Upper lobe of right lung (tissue), 1 donor: ENCODE results near the gene STON2. TPM values are rescaled to one million over a fixed set of nuclear protein-coding genes. Genes with fewer than 3 reads are reported as not detected.

ENCODE experiments used
- ATAC-seq: fragments of 200-7000 bp; cut with Tn5 transposase; one replicate; pipeline ENCODE4 v1.9.1; 2020; ENCODE audit warnings: mild to moderate bottlenecking, moderate library complexity
- DNase-seq: peaks from one replicate; pipeline ENCODE4 v3.0.0-alpha.2; 2020
- H3K27ac ChIP-seq: fragments of 200-600 bp; one replicate; pipeline ENCODE4 v1.8.0; 2022
- H3K27me3 ChIP-seq: fragments of 200-600 bp; one replicate; pipeline ENCODE4 v1.8.0; 2022; ENCODE audit warnings: mild to moderate bottlenecking
- H3K36me3 ChIP-seq: fragments of 200-600 bp; one replicate; pipeline ENCODE4 v1.8.0; 2022
- H3K4me1 ChIP-seq: fragments of 200-600 bp; one replicate; pipeline ENCODE4 v1.8.0; 2022
- H3K4me3 ChIP-seq: fragments of 200-600 bp; one replicate; pipeline ENCODE4 v1.8.0; 2022; ENCODE audit warnings: mild to moderate bottlenecking
- H3K9me3 ChIP-seq: fragments of 200-600 bp; one replicate; pipeline ENCODE4 v1.8.0; 2022
- intact Hi-C: fragments of 100-400 bp; cut with DNase I; formaldehyde crosslinking; loops from one replicate; pipeline ENCODE4 v1.11.0; 2022
- total RNA-seq: library from RNA; stranded (reverse); fragmentation: NEBNext Ultra II Directional; extraction: Animal tissue kit (Norgen Biotek cat#: 25700); gene quantifications from one replicate; pipeline ENCODE4 v1.2.1, GENCODE V29; 2021
- TF ChIP-seq, protein P1 (sequence below): fragments of 200-600 bp; IDR thresholded peaks from one replicate; pipeline ENCODE4 v1.8.0; 2022; ENCODE audit warnings: antibody characterized with exemption
- donor health status: DM: no; HTN: yes; CAD: no; lungs with severe emphysema.

STON2 gene
- total RNA-seq, 1 donor from 2014 or later = 47.7 TPM

DNA sequence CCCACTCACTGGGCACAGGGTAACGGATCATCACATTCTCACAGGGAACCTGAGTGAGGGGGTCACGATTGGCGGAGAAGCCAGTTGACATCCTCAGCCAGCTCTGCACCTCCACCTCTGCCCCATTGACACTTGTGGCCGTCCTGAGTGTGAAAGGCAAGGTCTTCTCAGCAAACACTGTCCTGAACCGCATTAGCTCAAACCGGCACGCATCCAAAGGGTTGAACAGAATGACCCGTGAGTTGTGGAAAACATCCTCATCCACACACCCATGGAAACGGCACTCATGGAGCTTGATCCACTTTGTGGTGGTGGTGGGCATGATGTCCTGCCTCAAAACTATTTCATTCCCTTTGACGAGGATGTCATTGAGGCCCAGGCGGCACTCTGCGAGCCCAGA is 123.0 kb downstream of the STON2 start:
- Histone ChIP-seq H3K4me3 (no peak overlapping the region), H3K27me3 (no peaks in the 10 kb centered on the region), H3K36me3 (peaks cover 8% of the 10 kb centered on the region), H3K27ac (no peak overlapping the region), H3K9me3 (no peaks in the 10 kb centered on the region), H3K4me1 (no peaks in the 10 kb centered on the region)
- DNase-seq (no peak), ATAC-seq (no peak)
- TF ChIP-seq, protein P1, sequence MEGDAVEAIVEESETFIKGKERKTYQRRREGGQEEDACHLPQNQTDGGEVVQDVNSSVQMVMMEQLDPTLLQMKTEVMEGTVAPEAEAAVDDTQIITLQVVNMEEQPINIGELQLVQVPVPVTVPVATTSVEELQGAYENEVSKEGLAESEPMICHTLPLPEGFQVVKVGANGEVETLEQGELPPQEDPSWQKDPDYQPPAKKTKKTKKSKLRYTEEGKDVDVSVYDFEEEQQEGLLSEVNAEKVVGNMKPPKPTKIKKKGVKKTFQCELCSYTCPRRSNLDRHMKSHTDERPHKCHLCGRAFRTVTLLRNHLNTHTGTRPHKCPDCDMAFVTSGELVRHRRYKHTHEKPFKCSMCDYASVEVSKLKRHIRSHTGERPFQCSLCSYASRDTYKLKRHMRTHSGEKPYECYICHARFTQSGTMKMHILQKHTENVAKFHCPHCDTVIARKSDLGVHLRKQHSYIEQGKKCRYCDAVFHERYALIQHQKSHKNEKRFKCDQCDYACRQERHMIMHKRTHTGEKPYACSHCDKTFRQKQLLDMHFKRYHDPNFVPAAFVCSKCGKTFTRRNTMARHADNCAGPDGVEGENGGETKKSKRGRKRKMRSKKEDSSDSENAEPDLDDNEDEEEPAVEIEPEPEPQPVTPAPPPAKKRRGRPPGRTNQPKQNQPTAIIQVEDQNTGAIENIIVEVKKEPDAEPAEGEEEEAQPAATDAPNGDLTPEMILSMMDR = no peak
- intact Hi-C loops = loop anchor here (10.0 kb wide), 1 partner anchor 178 kb away; no protein-coding TSS in a partner anchor

DNA sequence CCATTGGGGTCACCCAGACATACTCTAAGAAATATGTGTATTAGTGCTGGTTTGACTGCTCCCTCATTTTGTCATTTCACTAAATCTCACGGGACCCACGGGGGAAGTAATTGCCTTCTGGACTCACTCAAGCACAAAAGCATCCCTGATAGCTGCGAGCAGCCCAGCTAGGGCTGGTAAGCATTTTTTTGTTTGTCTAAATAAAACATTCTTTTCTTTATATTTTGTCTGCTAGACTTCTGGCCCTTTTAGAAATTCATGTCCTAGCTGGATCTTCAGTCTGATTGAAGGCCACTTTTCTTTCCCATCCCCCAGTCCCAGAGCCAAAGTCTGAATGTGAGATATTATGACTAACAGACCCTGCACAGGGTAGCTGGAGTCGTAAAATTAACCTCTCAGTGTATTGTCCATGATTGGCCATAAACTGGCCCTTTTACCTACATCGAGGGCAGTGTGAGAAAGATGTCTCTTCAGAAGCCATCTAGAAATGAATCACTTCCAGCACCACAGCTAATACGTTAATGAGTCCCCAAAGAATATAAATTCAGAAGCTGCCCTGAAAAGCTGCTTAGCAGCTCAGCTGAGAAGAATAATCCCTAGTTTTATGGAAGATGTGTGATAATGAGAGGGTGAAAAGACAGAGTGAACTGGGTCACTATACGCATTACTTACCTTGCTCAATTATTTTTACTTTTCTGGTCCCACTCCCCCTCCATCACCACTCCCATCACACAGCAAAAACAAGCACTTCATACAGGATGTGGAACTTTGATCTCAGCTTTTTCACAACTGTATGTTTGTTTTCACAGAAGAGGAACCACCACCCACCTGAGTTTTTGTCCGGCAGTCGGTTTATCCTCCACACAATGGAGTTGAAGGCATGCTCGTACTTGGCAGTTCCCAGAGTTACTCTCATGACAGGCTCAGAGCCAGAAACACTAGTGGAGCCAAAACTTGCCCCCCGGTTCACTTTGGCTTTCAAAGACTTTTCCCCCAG is 123.8 kb downstream of the STON2 start:
- intact Hi-C loops = loop anchor here (10.0 kb wide), 1 partner anchor 178 kb away; no protein-coding TSS in a partner anchor
- no peaks in the 10 kb centered on the region for H3K27me3 ChIP-seq
- no peaks in the 10 kb centered on the region for H3K4me1 ChIP-seq
- TF ChIP-seq, protein P1 = no peak
- H3K4me3 ChIP-seq = no peak overlapping the region
- H3K27ac ChIP-seq = no peak overlapping the region
- ATAC-seq (no peak), DNase-seq (no peak)
- peaks cover 8% of the 10 kb centered on the region for H3K36me3 ChIP-seq
- H3K9me3 ChIP-seq = no peaks in the 10 kb centered on the region

DNA sequence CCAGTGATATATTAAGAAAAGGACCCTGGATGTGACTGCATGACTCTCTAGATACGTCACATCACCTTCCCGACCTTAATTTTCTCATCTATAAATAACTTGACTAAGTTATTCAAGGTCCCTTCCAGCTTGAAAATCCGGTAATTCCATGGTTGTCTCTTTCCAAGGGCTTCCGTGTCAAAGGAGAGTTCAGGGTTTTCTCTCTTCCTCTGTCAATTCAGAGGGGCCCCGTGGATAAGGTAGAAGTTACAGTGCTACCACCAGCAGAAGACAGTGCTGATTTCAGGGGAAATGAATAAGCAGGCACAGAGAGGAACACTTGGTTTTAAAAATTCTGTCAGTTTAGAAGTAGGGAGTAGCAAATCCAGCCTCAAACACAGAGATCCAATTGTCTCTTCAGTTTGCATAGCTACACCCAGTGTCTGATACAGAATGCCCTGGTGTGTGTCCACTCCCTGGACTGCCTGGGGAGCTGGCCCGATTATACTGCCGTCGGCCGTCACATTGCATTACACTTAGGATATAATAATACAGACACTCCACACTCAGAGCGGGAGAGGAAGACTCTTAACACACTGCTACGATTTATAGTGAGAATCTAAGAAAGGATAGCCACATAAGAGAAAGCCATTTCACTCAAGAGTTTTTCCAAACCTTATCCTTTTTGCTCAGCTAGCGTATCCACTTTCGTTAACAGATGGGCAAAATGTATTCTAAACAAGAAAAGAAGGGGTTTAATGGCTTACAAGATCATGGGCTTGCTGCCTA is 124.6 kb downstream of the STON2 start:
- Histone ChIP-seq H3K9me3 (no peaks in the 10 kb centered on the region), H3K4me3 (no peak overlapping the region), H3K27ac (no peak overlapping the region), H3K4me1 (no peaks in the 10 kb centered on the region), H3K36me3 (peaks cover 8% of the 10 kb centered on the region), H3K27me3 (no peaks in the 10 kb centered on the region)
- DNase-seq (no peak), ATAC-seq (no peak)
- intact Hi-C loops = loop anchor here (10.0 kb wide), 1 partner anchor 179 kb away; no protein-coding TSS in a partner anchor
- TF ChIP-seq, protein P1 = no peak

DNA sequence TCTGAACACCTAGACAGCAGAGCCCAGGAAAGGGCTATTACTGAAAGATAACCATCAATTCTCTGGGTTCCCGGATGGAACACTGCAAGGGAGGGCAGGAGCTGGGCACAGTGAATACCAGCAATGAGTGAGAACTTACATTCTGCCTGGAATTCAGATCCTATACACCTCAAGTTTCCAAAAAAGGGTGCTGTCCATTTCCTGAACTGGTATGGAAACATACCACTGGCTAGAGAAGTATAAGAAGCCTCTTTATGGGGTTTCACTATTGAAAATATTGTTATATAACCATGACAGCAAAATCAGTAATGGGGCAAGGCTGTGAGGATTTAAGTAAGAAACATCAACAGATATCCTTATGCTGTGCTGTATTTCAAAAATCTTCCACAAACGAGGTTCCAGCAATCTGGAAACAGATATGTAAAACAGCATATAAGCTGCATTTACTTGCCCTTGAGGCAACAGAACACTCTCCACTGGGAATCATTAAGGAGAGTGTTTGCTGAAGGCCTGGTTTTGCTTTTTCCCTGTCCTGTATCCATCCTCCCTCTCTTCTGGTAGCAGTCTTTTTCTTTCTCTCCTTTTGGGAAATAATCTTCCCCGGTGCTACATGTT is 126.1 kb downstream of the STON2 start:
- no peaks in the 10 kb centered on the region for H3K9me3 ChIP-seq
- H3K27ac ChIP-seq = no peak overlapping the region
- H3K4me1 ChIP-seq = no peaks in the 10 kb centered on the region
- peaks cover 8% of the 10 kb centered on the region for H3K36me3 ChIP-seq
- H3K27me3 ChIP-seq = no peaks in the 10 kb centered on the region
- H3K4me3 ChIP-seq = no peak overlapping the region
- no peak for ATAC-seq
- intact Hi-C loops = loop anchor here (10.0 kb wide), 1 partner anchor 181 kb away; no protein-coding TSS in a partner anchor
- TF ChIP-seq, protein P1 = no peak
- DNase-seq = no peak

DNA sequence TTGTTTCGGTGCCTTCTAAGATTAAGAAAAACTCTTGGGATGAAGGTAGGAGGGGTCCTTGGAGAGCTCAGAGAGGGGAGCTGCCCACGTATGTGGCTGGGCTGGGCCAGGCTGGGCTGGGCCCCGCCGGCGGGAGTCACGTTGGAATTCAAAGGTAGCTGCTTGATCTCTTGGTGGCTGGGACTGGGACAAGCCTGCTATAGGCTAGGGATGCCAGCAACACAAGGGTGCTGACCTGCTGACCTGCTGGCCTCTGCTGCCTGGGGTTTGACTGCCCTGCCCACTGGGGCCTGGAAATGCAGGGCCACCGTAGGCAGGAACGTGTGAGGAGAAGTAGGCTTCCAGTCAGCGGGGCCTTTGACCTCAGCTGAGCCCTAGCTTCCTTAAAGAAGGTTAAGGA is 126.6 kb downstream of the STON2 start:
- no peak overlapping the region for H3K27ac ChIP-seq
- ATAC-seq (no peak), DNase-seq (no peak)
- H3K27me3 ChIP-seq = no peaks in the 10 kb centered on the region
- peaks cover 8% of the 10 kb centered on the region for H3K36me3 ChIP-seq
- TF ChIP-seq, protein P1 = no peak
- no peaks in the 10 kb centered on the region for H3K9me3 ChIP-seq
- no peak overlapping the region for H3K4me3 ChIP-seq
- H3K4me1 ChIP-seq = no peaks in the 10 kb centered on the region
- intact Hi-C loops = loop anchor here (10.0 kb wide), 1 partner anchor 181 kb away; no protein-coding TSS in a partner anchor
